GM10266 (cell line): ENCODE data around the gene SLIT3.

Experiments used
- DNase-seq: peaks from one replicate; pipeline ENCODE4 v3.0.0; 2012; ENCODE audit errors: extremely low spot score
- TF ChIP-seq, protein P1 (sequence below): IDR thresholded peaks from 2 replicates; pipeline ENCODE4 v1.5.1; 2012; ENCODE audit warnings: mild to moderate bottlenecking, low read depth; ENCODE audit not compliant: control insufficient read depth, insufficient read depth; ENCODE audit errors: missing control alignments

Gene SLIT3

DNA sequence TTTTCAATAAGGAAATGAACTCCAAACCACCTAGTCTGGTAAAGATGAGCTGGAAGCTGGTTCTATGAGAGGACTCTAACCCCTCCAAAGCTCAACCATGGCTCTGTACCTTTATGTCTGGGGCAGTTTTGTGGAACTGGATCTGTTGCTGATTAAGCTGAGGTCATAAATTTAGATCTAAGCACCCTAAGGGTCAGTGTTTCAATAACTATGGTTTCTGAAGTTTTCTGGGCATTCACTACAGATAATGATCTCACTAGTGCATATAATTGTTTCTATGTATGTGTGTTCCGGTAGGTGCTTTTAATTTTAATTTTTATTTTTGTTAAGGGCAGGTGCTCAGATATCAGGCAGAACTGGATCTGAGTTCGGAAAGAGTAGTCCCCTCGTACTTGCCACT, 463.1 kb downstream of the SLIT3 start:
- TF ChIP-seq, protein P1, sequence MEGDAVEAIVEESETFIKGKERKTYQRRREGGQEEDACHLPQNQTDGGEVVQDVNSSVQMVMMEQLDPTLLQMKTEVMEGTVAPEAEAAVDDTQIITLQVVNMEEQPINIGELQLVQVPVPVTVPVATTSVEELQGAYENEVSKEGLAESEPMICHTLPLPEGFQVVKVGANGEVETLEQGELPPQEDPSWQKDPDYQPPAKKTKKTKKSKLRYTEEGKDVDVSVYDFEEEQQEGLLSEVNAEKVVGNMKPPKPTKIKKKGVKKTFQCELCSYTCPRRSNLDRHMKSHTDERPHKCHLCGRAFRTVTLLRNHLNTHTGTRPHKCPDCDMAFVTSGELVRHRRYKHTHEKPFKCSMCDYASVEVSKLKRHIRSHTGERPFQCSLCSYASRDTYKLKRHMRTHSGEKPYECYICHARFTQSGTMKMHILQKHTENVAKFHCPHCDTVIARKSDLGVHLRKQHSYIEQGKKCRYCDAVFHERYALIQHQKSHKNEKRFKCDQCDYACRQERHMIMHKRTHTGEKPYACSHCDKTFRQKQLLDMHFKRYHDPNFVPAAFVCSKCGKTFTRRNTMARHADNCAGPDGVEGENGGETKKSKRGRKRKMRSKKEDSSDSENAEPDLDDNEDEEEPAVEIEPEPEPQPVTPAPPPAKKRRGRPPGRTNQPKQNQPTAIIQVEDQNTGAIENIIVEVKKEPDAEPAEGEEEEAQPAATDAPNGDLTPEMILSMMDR: no peak

DNA sequence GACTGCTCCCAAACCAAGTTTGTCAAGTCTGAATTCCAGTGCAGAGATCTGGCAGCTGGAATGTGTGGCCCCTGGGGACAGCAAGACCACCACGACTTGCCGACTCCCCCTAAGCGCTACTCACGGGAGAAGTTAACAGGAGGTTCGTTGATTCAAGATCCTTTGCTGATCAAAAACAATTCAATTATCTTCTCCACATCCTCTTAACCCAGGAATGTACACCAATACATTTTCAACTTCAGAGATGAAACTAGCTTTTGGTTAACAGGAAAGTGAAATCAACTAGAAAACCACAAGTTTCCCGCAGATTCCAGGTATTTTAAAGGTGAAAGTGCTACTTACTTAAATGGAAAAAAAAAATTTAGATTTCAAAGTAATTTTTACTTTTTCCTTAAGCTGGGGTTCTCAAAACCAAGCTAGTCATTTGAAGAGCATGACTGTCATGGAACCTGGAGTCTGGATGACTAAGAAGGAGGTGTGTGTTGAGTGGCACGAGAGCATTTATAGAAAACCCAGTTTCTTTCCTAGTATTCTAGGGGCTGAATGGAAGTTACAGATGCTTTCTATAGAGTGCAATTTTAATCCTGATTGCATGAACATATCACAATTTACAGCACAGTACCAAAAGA, 464.2 kb downstream of the SLIT3 start:
- TF ChIP-seq, protein P1: no peak
- no peak for DNase-seq

More for the DNA sequence above, 463.1 kb downstream of the SLIT3 start:
- no peak for DNase-seq

DNA sequence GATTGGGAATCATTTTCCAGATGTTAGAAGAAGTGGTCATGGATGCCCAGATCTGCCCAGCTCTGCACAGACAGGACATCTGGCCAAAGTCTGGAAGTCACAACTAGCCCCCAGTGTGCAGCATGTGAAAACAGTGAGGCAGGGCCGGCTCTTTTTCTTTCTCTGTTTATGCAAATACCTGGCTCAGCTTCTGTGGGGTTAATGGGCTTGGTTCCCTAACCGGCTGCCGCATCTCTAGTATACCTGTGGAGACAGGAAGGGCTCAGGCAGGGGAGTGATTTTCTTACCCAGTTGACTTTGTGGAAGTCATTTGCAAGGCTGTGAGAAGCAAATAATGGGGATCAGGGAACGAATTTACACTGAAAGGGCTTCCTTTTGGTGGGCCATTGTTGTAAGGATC, 467.0 kb downstream of the SLIT3 start:
- TF ChIP-seq, protein P1: no peak
- DNase-seq: no peak

DNA sequence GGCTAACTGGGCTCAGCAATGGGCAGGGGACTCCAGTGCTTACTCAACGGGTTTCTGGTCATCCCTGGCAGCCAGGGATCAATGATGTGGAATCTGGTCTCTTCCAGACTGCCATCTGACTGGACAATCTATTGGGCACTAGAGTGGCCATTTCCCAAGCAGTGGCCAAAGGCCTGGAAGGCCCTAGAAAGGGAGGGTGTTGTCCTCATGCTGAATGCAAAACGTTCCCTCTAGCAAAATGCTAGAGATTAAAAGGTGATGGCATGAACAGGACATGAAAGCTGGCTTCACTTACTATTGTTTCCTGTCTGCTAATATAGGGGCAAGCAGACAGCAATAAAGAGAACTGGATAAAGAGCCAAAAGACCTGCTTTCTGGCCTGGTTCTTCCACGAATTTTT, 467.6 kb downstream of the SLIT3 start:
- DNase-seq: no peak
- TF ChIP-seq, protein P1: no peak

DNA sequence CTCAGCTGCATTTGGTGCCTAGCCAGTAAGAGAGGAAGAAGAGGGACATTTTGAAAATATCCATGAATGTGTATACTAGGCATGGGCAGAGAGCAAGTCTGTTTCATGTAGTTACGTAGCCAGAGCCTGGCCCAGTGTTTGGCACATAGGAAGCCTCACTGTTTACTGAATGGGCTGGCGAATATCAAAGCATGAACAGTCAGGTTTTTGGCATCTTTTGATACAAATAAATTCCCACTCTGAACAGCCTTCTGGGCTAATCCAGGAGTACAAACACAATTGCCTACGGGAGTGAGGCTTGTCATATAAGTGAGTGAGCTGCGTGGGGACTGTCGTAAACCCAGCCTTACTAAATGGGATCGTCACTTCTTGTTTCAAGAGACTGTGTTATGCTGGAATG, 468.6 kb downstream of the SLIT3 start:
- TF ChIP-seq, protein P1: no peak
- no peak for DNase-seq

DNA sequence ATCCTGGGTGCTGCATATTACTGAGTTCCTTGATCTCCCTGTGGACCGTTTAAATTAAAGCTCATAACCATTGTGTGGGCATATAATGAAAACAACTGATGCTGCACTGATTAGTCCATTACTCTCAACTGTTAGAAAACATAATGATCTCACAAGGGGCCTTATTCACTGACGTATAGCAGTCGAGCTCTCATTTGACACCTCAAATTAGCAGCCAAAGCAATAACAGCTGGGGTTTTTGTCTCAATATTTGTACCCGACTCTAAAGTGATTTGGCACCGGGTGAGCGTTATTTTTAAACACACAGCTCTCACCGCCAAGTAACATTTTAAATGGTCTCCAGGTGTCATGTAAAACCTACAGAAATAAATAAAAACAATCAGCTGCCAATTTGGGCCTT, 469.6 kb downstream of the SLIT3 start:
- DNase-seq: no peak

DNA sequence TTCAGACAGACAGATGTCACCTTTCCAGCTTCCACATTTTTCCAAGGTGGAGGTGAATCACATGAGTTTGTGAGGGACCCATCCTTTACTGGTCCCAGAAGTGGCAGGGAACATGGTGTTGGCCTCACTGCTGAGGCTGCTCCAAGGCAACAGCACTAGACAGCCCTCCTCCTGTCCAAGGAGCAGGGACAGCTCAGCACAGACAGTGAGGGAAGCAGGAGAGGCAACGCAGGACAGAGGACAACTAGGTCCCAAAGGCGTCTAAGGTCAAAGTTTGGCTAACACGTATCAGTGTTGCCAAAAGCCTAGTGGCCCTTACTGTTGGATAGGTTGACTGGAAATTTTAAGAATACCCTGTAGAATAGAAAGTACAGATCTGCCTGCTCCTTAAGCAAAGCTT, 470.1 kb downstream of the SLIT3 start:
- TF ChIP-seq, protein P1: no peak
- DNase-seq: no peak

More for the DNA sequence above, 469.6 kb downstream of the SLIT3 start:
- TF ChIP-seq, protein P1: no peak
